ENCODE data around the gene RSPH9. TPM values are rescaled to one million over a fixed set of nuclear protein-coding genes. Genes with fewer than 3 reads are reported as not detected.
"Not testable (repeated sequence)": the region's sequence is repeated elsewhere in the genome, so short reads cannot be mapped to it uniquely, and the experiment has no call there.

The RSPH9 gene
- total RNA-seq, 1 donor from 2014 or later = 0.40 TPM

DNA sequence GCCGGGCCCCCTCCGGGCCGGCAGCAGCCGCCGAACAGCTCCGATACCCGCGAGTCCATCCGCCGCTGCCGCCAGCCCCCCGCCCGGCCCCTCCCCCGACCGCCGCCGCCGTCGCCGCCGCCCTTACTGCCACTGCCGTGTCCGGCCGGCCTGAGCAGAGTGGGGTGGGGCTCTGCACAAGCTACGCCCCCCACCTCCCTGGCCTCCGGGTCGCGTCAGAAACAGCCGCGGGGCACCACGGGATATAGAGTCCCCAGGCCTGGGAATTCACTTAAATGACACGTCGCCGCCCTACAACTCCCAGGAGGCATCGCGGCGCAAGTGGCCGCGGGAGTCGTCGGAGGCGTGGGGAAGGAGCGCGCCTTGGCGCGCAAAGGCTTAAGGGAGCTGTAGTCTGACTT is 15.7 kb upstream of the RSPH9 start, which contains the start of gene GTPBP2:
TSS of gene GTPBP2 (minus strand) at position 161 of the 401 bp plus-strand sequence. CDS start at position 59, 102 bp downstream.
- peak; percentile 97 for DNase-seq (ENCODE audit: low read depth, low spot score)

DNA sequence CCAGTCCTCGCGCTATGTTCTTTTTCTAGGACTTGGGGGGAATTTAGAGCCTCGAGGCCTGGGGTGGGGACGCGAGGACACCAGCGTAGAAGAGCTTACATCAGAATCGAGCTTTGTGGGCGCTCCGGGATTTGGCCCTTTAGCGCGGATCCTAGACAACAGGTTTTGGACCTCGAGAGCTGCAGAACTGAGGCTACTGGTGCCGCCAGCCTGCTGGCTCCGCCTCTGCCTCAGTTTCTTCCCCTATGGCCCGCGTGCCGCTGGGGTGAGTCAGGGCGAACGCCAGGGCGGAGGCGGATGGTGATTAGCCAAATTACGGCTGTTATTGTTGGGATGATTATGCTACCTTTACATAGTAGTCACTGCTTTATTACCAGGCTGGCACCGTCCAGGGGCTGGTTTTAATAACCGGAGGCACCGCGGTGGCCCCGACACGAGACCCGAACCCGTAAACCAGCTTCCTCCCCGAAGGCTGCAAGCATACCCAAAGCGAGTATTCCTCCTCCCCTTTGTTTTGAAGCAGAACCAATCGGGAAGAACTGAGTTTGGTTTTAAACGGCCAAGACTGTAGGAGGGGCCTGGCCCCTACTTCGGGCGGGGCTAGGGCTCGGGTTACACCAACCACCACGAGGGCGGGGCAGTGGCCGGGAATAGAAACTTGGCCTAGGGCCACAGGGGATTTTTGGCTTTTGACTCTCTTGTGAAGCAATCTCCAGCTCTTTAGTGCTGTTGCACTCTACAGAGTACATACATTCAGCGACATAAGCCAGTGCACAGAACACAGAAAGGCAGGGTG is 15.1 kb upstream of the RSPH9 start:
- DNase-seq (ENCODE audit: low read depth, low spot score) = peak; percentile 88

DNA sequence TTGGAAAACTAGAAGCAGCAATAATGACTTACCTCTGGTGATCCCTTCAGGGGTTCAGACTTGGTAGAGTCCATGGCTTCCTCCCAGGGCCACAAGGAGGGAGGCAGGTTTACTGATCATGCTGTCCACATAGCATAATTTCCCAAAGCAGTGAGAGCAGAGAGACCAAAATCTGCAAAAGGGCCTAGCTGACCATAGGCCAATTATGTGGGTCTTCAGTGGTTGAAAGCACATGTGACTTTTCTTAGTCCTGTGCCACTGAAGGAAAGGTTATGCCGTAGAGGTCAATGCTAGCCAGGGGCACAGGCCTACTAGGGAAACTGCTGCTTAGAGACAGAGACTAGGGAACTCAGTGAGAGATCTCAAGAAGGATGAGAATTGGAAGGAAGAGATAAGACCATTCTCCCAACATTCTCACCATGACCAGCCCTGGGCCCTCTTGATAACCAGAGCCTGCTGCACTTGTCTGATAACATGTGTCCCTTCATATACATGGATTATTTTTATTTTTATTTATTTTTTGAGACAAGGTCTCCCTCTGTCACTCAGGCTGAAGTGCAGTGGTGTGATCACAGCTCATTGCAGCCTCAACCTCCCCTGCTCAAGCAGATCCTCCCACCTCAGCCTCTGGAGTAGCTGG is 13.7 kb upstream of the RSPH9 start:
- DNase-seq (ENCODE audit: low read depth, low spot score) = no peak

DNA sequence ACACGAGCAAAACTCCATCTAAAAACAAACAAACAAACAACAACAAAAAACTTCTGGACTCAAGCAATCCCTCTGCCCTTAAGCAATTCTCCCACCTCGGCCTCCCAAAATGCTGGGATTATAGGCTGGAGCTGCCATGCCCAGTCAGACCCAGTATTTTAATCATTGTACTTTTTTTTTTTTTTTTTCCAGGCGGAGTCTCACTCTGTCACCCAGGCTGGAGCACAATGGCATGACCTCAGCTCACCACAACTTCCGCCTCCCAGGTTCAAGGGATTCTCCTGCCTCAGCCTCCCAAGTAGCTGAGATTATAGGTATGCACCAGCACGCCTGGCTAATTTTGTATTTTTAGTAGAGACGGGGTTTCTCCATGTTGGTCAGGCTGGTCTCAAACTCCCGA is 11.8 kb upstream of the RSPH9 start:
- not testable (repeated sequence) for DNase-seq (ENCODE audit: low read depth, low spot score)

DNA sequence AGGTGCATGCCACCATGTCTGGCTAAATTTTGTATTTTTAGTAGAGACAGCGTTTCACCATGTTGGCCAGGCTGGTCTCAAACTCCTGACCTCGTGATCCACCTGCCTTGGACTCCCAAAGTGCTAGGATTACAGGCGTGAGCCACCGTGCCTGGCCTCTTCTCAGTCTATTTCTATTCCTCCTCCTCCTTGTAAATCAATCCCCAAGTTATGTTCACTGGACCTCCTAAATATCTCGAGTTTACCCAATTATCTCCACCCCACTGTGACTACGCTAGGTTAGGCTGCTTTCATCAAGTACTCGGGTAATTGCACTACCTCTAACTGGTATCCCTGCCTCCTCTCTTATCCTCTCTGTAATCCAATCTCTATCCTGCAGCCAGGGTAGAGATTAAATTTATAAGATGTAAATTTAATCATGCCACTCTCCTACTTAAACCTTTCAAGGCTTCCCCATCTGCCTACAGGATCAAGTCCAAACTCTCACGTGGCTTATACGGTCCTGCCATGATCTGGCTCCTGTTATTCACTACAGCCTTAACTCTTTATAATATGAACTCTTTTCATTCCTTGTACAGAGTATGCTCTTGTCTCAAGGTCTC is 10.0 kb upstream of the RSPH9 start:
- DNase-seq (ENCODE audit: low read depth, low spot score) = no peak

DNA sequence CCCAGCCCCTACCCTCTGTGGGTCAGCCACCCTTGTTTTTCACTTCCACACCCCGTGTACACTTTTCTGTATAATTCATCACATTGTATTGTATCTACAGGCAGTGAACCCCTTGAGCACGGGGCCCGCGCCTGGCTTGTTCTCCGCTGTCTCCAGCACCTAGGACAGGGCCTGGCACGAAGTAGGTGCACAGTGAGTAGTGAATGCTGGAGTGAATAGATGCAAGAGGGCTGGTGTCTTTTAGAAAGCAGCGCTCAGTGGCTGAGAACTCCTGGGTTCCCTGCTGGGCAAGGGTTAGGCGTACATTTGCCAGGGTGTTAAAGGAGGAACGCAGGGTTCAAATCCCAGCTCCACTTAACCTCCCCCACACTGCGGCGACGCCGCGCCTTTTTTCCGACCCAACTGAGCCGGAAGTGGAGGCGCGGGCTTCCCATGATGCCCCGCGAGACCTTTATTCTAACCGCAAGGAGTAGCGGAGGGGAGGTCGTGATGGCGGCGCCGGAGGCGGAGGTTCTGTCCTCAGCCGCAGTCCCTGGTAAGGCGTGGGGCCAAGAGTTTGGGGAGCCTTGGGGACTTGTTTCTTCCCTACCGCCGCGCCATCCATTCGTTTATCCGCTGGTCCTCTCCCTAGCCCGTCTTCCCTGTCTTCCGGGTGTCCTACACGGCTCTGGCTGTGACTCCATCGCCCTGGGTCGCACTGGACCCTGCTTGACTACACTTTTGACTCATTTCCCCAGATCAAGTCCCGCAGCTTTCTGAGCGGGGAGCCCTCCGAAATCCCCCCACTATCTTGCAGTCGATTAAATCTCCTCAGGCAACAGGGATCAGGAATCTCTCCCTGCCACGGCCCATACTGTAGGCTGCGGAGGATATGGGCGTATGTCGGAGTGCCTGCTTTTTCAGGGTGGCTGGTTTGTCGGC is 9.2 kb upstream of the RSPH9 start, which contains the start of gene MAD2L1BP:
TSS of gene MAD2L1BP (plus strand) at position 454 of the 921 bp plus-strand sequence. CDS start at position 490, 36 bp downstream.
- no peak for DNase-seq (ENCODE audit: low read depth, low spot score)

DNA sequence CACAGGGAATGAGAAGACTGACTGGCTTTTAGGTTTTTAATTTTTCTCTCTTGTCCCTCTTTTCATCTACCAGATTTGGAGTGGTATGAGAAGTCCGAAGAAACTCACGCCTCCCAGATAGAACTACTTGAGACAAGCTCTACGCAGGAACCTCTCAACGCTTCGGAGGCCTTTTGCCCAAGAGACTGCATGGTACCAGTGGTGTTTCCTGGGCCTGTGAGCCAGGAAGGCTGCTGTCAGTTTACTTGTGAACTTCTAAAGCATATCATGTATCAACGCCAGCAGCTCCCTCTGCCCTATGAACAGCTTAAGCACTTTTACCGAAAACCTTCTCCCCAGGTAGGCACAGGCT is 8.6 kb upstream of the RSPH9 start:
- DNase-seq (ENCODE audit: low read depth, low spot score) = no peak

DNA sequence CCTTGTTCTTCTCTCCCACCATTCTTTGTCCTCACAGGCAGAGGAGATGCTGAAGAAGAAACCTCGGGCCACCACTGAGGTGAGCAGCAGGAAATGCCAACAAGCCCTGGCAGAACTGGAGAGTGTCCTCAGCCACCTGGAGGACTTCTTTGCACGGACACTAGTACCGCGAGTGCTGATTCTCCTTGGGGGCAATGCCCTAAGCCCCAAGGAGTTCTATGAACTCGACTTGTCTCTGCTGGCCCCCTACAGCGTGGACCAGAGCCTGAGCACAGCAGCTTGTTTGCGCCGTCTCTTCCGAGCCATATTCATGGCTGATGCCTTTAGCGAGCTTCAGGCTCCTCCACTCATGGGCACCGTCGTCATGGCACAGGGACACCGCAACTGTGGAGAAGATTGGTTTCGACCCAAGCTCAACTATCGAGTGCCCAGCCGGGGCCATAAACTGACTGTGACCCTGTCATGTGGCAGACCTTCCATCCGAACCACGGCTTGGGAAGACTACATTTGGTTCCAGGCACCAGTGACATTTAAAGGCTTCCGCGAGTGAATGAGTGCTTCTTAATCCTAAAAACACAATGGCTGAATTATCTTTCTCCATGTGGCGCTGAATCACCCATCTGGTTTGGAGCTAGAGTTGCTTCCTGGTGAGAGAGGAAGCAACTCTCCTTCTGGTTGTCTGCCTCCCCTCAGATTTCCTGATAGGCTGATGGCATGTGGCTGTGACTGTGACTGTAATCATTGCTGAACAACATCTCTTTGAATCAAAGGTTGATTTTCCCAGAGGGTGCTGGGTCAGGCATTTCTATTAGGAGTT is 4.6 kb upstream of the RSPH9 start:
- no peak for DNase-seq (ENCODE audit: low read depth, low spot score)

DNA sequence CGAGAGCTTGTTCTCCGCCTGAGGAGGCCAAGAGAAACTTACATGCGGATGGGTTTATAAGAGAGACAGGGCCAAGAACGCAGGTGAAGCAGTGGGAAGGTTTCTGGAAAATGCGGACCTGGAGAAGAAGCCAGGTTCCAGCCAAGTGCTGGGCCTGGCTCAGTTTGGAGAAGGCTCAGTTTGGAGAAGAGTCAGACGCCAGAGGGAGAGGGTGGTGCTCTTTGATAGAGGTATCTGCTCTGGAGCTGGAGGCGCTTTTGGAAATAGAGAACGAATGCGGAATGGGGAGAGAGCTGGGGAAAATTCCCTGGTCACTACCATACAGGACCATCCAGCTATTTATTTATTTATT is 753 bp downstream of the RSPH9 start:
- DNase-seq (ENCODE audit: low read depth, low spot score) = no peak

DNA sequence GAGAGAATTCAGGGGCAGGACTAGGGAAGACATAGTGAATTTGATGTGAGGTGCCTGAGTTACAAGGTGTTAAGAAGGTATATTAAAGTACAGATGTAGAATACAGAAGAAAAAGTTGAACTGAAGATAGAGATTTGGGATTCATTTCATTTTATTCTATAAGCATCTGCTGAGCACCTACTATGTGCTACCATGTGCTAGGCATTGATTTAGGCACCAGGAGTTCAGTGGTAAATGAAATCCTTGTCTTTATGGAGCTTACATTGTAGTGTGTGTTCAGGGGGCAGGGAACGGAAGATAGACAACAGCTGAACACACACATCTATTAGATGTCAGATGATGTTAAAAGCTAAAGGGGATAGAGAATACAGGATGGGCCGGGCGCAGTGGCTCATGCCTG is 2.8 kb downstream of the RSPH9 start:
- no peak for DNase-seq (ENCODE audit: low read depth, low spot score)

DNA sequence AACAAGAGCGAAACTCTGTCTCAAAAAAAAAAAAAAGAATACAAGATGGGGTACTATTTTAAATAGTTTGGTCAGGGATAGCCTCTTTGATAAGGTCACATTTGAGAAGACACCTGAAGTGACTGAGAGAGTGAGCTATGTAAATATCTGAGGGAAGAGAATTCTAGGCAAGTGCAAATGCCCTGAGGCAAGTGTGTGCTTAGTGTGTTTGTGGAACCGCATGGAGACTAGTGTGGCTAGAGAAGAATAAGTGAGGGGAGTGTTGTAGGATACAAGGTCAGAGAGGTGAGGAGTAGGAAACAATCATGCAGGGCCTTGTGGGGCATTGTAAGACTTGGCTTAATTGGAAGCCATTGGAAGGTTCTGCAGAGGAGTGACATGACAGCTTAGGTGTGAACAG is 3.4 kb downstream of the RSPH9 start:
- no peak for DNase-seq (ENCODE audit: low read depth, low spot score)

DNA sequence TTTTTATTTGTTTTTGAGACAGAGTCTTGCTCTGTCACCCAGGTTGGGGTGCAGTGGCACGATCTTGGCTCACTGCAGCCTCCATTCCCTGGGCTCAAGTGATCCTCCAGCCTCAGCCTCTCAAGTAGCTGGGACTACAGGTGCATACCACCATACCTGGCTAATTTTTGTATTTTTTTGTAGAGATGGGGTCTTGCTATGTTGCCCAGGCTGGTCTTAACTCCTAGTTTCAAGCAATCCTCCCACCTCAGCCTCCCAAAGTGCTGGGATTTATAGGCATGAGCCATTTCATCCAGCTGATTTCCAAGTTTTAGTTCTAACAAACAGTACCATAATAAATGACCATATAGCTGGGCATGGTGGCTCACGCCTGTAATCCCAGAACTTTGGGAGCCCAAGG is 8.0 kb downstream of the RSPH9 start:
- not testable (repeated sequence) for DNase-seq (ENCODE audit: low read depth, low spot score)

DNA sequence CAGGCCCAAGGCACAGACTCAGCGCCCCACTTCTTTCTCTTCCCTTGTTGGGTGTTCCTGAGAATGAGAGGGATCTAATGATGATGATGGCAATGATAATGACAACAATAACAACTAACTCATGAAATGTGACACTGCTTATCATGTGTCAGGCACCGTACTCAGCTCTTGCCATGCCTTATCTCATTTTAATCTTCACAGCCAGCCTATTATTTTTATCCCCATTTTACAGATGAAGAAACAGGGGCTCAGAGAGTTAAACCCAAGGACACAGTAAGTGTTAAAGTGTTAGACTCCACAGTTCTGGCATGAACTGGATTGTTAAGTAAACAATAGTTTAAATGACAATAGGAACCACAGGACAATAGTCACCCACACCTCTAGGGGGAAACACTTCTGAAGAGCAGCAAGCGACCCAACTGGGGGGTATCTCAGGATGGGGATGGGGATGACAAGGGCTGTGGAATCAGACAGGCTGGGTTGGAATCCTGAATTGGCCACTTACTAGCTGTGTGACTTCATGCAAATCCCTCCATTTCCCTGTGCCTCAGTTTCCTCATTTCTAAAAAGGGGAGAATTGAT is 12.5 kb downstream of the RSPH9 start:
- DNase-seq (ENCODE audit: low read depth, low spot score) = no peak

DNA sequence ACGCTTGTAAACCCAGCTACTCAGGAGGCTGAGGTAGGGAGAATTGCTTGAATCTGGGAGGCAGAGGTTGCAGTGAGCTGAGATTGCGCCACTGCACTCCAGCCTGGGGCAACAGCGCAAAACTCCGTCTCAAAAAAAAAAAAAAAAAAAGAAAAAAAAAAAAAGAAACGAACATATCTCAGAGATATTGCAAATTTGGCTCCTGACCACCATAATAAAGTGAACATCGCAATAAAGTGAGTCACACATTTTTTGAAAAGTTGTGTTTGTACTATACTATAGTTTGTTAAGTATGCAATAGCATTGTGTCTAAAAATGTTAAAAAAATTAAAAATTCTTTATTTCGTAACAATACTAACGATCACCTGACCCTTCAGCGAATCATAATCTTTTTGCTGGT is 13.3 kb downstream of the RSPH9 start:
- DNase-seq (ENCODE audit: low read depth, low spot score) = no peak

DNA sequence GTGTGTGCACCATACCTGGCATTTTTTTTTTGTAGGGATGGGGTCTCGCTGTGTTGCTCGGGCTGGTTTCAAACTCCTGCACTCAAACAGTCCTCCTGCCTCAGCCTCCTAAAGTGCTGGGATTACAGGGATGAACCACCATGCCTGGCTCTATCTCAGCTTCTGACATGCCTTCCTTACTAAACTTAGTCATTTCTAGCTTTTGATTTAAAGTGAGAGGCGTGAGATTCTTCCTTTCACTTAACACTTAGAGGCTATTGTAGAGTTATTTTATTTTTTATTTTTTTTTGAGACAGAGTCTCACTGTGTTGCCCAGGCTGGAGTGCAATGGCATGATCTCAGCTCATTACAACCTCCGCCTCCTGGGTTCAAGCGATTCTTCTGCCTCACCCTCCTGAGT is 18.1 kb downstream of the RSPH9 start:
- not testable (repeated sequence) for DNase-seq (ENCODE audit: low read depth, low spot score)

DNA sequence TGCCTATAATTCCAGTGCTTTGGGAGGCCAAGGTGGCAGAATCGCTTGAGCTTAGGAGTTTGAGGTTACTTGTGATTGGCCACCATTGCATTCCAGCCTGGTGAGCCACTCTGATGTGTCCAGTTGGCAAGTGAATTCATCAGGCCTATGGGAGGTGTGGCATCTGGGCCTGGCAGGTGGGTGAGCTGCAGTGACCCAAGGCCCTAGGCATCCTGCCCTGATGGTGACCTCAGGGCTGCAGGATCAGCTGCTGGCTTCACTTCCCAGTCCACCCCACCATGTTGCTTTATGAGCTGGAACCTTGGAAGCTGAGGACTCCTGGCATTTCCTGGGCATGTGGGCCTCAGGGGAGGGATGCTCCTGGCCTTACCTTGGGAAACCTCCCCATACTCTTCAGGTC is 20.5 kb downstream of the RSPH9 start:
- DNase-seq (ENCODE audit: low read depth, low spot score) = no peak

DNA sequence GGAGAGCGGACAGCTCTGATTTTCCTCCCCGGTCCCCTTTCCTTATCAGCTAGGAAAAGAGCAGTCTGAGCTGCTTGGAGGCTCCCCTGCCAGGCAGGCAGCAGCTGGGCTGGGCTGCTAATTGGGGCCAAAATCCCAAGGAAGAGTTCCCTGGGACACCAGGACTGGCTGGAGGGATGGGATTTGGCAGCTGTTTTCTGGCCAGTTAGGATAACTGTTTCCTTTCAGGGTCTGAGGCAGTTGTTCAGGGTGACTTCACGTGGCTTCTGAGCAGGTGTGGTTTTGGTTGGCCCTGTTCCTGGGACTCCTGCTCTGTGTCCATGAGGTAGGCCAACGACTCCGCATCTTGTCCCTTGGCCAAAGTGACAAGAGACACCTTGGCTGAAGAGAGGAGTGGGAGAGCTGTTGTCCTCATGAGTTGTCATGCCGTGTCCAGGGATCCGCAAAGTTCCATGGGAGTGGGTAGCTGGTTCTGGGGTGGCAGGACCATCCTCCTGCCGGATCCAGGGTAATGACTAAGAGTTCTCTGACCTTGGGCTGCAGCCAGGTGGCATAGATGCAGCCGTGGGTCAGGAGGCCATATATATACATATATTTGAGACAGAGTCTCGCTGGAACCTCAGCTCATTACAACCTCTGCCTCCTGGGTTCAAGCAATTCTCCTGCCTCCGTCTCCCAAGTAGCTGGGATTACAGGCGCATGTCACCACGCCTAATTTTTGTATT is 21.5 kb downstream of the RSPH9 start:
- no peak for DNase-seq (ENCODE audit: low read depth, low spot score)

DNA sequence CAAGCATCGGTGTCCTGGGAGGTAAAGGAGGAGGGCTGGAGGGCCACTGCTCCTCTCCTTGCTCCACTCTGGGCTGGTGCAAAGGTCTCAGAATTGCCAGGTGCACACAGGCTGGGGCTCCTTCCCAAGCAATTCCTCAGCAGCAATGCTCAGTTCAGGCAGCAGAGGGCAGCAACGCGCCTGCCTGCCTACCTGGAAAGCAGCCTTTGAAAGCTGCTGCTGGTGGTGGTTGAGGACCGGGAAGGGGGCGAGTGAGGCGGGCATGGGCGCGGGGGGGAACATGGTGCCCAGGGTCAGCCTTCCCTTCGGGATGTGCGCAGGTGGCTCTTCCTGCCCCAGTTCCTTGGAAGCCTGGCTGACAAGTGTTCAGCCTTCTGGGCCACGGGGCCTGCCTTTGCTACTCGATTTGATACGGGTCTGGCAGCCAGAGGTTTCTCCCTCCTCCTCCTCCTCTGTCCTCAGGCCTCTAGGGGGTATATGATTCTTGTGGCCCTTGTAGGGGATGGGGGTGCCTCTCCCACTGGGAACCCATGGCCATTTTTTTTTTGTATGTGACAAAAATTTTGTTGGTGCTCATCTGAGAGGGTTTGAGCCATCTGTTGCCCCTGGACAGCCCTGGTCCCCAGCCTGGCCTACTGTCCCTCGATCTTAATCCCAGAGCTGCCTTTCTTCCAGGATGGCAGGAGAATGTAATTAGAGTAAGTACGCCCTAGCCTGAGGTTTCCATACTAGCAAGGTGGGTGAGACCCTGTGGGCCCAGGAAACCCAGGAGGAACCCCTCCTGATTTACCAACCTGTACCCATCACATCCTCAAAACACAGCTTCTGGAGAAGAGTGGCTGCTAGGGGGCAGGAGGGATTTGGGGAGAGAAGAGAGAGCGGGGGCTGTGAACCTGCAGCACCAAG is 22.7 kb downstream of the RSPH9 start:
- no peak for DNase-seq (ENCODE audit: low read depth, low spot score)

All from pulmonary artery endothelial cell (primary cell).